HFF-Myc (cell line): Measurements from ENCODE around the gene RPL29.

Experiments
- DNase-seq: peaks from one replicate; pipeline ENCODE4 v3.0.0-alpha.2; 2011; ENCODE audit warnings: low read depth; ENCODE audit errors: extremely low read depth
- H3K4me3 ChIP-seq: replicated peaks from 2 replicates; pipeline ENCODE4 v1.5.1; 2011; ENCODE audit warnings: low read depth, mild to moderate bottlenecking, control low read depth, low read length
- TF ChIP-seq, protein P1 (sequence below): IDR thresholded peaks from 2 replicates; pipeline ENCODE4 v1.5.1; 2012; ENCODE audit warnings: mild to moderate bottlenecking, low read depth, low read length, control low read depth; ENCODE audit errors: missing control alignments

RPL29 gene

DNA sequence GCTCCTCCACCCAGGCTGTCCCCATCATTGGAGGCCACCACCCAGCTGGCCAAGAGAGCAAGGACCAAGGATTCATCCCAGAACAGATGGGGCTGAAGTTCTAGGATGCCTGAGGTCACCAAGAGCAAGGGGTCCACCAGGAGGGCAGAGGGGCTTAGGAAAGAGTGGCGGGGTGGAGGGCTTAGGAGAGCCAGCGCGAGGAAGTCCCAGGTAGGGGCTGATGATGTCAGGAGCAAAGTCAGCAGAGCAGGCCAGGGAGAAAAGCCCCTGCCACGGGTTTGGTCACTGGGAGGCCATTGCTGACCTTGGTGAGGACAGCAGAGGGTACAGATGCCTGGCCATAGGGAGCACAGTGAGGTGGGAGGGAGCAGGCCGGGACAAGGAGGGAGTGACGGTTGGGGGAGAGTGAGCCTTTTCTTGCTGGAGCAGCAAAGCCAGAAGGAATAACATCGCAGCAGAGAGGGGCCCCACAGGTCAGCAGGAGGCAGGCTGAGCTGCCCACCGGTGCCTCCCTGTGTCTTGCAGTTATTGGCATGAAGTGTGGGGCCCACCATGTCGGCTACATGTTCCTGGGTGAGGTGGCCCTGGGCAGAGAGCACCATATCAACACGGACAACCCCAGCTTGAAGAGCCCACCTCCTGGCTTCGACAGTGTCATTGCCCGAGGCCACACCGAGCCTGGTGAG is 48.3 kb downstream of the RPL29 start:
- no peak for DNase-seq
- no peak overlapping the region for H3K4me3 ChIP-seq
- TF ChIP-seq, protein P1, sequence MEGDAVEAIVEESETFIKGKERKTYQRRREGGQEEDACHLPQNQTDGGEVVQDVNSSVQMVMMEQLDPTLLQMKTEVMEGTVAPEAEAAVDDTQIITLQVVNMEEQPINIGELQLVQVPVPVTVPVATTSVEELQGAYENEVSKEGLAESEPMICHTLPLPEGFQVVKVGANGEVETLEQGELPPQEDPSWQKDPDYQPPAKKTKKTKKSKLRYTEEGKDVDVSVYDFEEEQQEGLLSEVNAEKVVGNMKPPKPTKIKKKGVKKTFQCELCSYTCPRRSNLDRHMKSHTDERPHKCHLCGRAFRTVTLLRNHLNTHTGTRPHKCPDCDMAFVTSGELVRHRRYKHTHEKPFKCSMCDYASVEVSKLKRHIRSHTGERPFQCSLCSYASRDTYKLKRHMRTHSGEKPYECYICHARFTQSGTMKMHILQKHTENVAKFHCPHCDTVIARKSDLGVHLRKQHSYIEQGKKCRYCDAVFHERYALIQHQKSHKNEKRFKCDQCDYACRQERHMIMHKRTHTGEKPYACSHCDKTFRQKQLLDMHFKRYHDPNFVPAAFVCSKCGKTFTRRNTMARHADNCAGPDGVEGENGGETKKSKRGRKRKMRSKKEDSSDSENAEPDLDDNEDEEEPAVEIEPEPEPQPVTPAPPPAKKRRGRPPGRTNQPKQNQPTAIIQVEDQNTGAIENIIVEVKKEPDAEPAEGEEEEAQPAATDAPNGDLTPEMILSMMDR: no peak

DNA sequence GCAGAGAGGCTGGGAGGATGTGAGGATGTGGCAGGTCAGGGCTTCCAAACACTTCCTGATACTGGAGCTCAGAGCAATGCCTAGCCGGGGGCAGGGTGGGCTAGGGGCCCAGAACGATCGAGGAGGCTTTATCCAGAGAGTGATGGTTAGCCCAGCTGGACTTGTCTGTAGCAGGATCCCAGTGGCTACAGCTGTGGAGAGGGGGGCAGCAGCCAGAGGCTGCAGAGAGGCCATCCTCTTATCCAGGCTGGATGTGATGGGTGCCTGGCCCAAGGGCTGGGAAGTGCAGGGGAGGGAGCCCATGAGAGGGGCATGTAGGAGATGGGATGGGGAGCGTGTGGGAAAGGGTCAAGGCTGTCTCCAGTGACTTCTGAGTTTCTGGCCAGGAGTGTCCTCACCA is 48.9 kb downstream of the RPL29 start:
- TF ChIP-seq, protein P1: no peak
- no peak for DNase-seq
- H3K4me3 ChIP-seq: no peak overlapping the region

DNA sequence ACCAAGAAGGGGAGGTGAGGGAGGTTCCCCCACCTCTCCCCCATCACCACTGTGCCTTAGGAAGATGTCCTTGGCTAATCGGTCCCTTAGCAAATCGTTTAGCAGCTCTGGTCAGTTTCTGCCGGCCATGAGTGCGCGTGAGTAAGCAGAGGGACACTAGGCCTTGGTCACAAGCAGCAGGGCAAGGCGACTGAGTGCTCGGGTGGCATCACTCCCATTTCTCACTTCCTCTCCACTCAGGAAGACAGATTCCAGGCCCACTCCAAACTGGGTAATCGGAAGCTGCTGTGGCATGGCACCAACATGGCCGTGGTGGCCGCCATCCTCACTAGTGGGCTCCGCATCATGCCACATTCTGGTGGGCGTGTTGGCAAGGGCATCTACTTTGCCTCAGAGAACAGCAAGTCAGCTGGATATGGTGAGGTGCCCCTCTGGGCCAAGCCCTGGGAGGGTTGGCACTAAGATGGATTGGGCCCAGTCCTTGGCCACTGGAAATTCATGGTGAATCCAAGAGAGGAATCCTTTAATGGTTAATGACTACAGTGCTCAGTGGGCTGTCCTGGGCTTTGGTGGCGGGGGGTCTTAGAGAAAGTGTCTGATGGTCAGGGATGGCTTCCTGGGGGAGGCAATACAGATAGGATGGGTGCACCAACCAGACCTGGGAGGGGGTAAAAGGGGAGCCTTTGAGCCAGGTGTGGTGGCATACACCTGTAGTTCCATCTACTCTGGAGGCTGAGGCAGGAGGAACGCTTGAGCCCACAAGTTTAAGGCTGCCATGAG is 49.6 kb downstream of the RPL29 start:
- DNase-seq: no peak
- H3K4me3 ChIP-seq: no peak overlapping the region
- TF ChIP-seq, protein P1: no peak

DNA sequence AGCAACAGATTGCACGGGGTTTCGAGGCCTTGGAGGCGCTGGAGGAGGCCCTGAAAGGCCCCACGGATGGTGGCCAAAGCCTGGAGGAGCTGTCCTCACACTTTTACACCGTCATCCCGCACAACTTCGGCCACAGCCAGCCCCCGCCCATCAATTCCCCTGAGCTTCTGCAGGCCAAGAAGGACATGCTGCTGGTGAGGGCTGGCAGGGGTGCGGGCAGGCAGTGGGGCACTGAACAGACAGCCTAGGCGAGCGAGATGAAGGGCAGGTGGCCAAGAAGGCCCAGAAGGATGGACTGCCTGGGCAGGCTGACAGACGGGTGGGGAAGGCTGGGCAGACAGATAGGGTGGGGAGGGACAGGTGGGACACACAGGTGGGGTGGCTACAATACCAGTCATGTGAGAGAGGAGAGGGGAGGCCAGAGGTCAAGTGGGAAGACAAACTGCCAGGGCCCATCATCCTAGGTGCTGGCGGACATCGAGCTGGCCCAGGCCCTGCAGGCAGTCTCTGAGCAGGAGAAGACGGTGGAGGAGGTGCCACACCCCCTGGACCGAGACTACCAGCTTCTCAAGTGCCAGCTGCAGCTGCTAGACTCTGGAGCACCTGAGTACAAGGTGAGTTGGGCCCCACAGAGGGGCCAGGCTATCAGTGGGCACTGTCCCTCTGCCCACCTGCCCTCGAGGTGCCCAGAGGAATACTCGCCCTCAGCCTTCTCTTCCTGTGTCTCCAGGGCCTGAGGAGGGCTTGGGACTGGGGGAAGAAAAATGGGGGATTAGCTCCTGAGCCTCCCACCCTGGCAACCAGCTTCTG is 50.5 kb downstream of the RPL29 start:
- no peak for DNase-seq
- H3K4me3 ChIP-seq: no peak overlapping the region
- TF ChIP-seq, protein P1: no peak

DNA sequence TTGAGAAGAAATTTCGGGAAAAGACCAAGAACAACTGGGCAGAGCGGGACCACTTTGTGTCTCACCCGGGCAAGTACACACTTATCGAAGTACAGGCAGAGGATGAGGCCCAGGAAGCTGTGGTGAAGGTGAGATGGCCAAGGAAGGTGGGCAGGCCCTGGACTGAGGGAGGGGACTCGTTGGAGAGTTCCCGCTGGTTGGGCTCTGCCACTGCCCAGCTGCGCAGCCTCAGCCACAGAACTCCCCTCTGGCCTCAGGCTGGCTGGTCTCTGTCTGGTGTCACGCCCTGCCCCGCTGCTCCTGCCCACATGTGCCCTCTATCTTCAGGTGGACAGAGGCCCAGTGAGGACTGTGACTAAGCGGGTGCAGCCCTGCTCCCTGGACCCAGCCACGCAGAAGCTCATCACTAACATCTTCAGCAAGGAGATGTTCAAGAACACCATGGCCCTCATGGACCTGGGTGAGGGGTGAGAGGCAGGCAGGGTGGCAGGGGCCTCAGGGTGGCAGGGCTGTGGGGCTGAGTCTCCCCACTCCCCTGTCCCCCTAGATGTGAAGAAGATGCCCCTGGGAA is 51.2 kb downstream of the RPL29 start:
- no peak overlapping the region for H3K4me3 ChIP-seq
- no peak for DNase-seq
- TF ChIP-seq, protein P1: no peak
